Measurements from ENCODE around the gene ITGA4.

DNA sequence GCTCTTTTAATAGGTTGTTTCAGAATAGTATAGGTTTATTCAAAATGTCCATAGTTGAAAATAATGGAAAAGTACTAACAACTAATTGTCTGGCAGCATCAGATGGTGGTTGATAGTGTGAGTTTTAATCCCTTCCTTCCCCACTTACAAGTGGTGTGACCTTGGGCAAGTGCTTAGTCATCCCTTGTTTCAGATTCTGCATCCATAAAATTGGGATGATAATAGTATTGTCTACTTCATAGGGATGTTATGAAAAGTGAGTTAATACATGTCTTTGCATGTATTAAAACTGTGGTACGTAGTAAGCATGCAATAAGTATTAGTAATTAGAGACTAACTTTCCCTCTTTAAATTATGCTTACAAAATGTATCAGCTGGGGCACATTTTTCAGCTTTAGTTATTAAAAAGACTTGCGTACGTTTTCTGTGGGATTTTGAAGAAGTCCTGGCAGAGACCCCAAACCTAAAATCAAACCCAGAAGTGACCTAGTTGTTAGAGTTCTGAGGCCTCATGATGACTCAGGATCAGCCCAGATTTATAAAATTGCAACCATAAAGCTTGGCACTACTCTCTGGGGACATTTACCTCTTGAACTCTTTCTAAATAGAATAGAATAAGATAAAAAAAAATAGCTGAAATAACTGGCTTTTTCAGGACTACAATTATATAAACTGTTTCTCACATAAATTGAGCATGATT is 8.6 kb downstream of the ITGA4 start:
- TF ChIP-seq, protein P1, sequence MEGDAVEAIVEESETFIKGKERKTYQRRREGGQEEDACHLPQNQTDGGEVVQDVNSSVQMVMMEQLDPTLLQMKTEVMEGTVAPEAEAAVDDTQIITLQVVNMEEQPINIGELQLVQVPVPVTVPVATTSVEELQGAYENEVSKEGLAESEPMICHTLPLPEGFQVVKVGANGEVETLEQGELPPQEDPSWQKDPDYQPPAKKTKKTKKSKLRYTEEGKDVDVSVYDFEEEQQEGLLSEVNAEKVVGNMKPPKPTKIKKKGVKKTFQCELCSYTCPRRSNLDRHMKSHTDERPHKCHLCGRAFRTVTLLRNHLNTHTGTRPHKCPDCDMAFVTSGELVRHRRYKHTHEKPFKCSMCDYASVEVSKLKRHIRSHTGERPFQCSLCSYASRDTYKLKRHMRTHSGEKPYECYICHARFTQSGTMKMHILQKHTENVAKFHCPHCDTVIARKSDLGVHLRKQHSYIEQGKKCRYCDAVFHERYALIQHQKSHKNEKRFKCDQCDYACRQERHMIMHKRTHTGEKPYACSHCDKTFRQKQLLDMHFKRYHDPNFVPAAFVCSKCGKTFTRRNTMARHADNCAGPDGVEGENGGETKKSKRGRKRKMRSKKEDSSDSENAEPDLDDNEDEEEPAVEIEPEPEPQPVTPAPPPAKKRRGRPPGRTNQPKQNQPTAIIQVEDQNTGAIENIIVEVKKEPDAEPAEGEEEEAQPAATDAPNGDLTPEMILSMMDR (IDR thresholded peaks at IDR 0.05): no peak
- TF ChIP-seq POLR2A (IDR thresholded peaks at IDR 0.05): no peak
